HepG2 (cell line): ENCODE measurements around the gene PEPD. TPM values are rescaled to one million over a fixed set of nuclear protein-coding genes. Genes with fewer than 3 reads are reported as not detected.

ENCODE experiments used
- ATAC-seq: fragments of 200-7000 bp; cut with Tn5 transposase; 3 replicates; pipeline ENCODE4 v1.9.1; 2020; ENCODE audit warnings: mild to moderate bottlenecking, moderate library complexity
- BruUV-seq: library from RNA; stranded (reverse); fragments of 400-500 nt; replicated peaks from 2 replicates; lab custom pipeline; 2021; lab: Mats Ljungman, UMichigan
- CTCF ChIA-PET: fragments of 300-600 bp; formaldehyde crosslinking; extraction: SDS; loops from one replicate; lab custom pipeline; 2021; ENCODE audit warnings: low total read pairs, inconsistent platforms, low intra/inter-chr PET ratio; lab: Yijun Ruan, JAX
- POLR2A ChIA-PET: fragments of 350-600 bp; sonication (Branson Sonifier 250); formaldehyde crosslinking; loops from one replicate; lab custom pipeline; 2020; ENCODE audit warnings: antibody characterized with exemption, inconsistent platforms; lab: Yijun Ruan, JAX
- DNase-seq: peaks from one replicate; pipeline ENCODE4 v3.0.0-alpha.2; 2015; ENCODE audit warnings: low spot score
- FAIRE-seq: peaks from 3 replicates; lab custom pipeline; 2011; peaks lifted over from hg19 to GRCh38; lab: Jason Lieb, UNC
- H2AFZ ChIP-seq: one replicate; pipeline ENCODE4 v1.6.1; 2011; ENCODE audit warnings: low read length, inconsistent platforms
- H3K27ac ChIP-seq: fragments of 300-600 bp; 3 replicates; pipeline ENCODE4 v1.8.0; 2011; ENCODE audit warnings: mixed run types, mild to moderate bottlenecking, mixed read lengths, low read length, inconsistent platforms; ENCODE audit not compliant: insufficient read depth; ENCODE audit errors: extremely low read length
- H3K27me3 ChIP-seq, 2 experiments: fragments of 200-600 bp in 1 of 2; 2 replicates in 1 of 2; 3 replicates in 1 of 2; pipeline versions ENCODE4 v1.6.0 to v1.8.0; 2011; ENCODE audit warnings: low read length in 2 of 2, mild to moderate bottlenecking in 2 of 2, moderate library complexity in 2 of 2, inconsistent platforms in 1 of 2; ENCODE audit not compliant: insufficient read depth in 2 of 2, control insufficient read depth in 1 of 2
- H3K36me3 ChIP-seq, 2 experiments: fragments of 200-600 bp in 1 of 2; replicated peaks in 1 of 2; 2 replicates in 1 of 2; 3 replicates in 1 of 2; pipeline versions ENCODE4 v1.5.1 to v1.8.0; 2011; ENCODE audit warnings: low read length in 2 of 2, inconsistent platforms in 1 of 2; ENCODE audit not compliant: insufficient read depth in 2 of 2, control insufficient read depth in 1 of 2
- H3K4me1 ChIP-seq: 2 replicates; pipeline ENCODE4 v1.5.1; 2012; ENCODE audit warnings: low read length, inconsistent platforms; ENCODE audit not compliant: insufficient read depth
- H3K4me2 ChIP-seq: 2 replicates; pipeline ENCODE4 v1.6.0; 2011; ENCODE audit warnings: low read depth, low read length, inconsistent platforms
- H3K4me3 ChIP-seq, 3 experiments: fragments of 200-600 bp in 1 of 3; sonication (generic), shearing (Covaris generic) in 1 of 3; replicated peaks in 1 of 3; 2 replicates each; pipeline ENCODE4 v1.5.1; 2011 to 2016; ENCODE audit warnings: low read length in 3 of 3, inconsistent platforms in 2 of 3, low read depth in 2 of 3, mild to moderate bottlenecking in 2 of 3, control low read depth in 1 of 3, mixed read lengths in 1 of 3; ENCODE audit not compliant: insufficient read depth in 1 of 3
- H3K79me2 ChIP-seq: one replicate; pipeline ENCODE4 v1.6.1; 2011; ENCODE audit warnings: low read length, inconsistent platforms; ENCODE audit not compliant: insufficient read depth
- H3K9ac ChIP-seq: 2 replicates; pipeline ENCODE4 v1.6.0; 2011; ENCODE audit warnings: mild to moderate bottlenecking, low read depth, low read length, inconsistent platforms; ENCODE audit not compliant: insufficient read depth
- H3K9me3 ChIP-seq: 2 replicates; pipeline ENCODE4 v1.5.1; 2012; ENCODE audit warnings: mild to moderate bottlenecking, low read length
- H4K20me1 ChIP-seq: 2 replicates; pipeline ENCODE4 v1.6.0; 2011; ENCODE audit warnings: inconsistent platforms, mild to moderate bottlenecking, low read length, moderate library complexity; ENCODE audit not compliant: insufficient read depth
- ATF7-NPFF ChIP-seq: sonication (generic); formaldehyde crosslinking; IDR thresholded peaks from 2 replicates; pipeline ENCODE4 v1.8.1; 2023; ENCODE audit warnings: mild to moderate bottlenecking, low read depth, missing genetic modification reagents, moderate library complexity
- KMT2A ChIP-seq: sonication (generic); formaldehyde crosslinking; IDR thresholded peaks from 2 replicates; pipeline ENCODE4 v1.4.0; 2020; ENCODE audit warnings: missing genetic modification reagents
- SRF ChIP-seq: IDR thresholded peaks from 2 replicates; pipeline ENCODE4 v1.6.1; 2011; ENCODE audit warnings: mild to moderate bottlenecking, low read depth, low read length, moderate library complexity
- XRCC5 ChIP-seq: fragments of 200-400 bp; formaldehyde crosslinking; optimal IDR thresholded peaks from 2 replicates; pipeline ENCODE3; 2017; ENCODE audit warnings: mild to moderate bottlenecking, low read length
- ZMYM4 ChIP-seq: sonication (generic); formaldehyde crosslinking; IDR thresholded peaks from 2 replicates; pipeline ENCODE4 v1.8.1; 2023; ENCODE audit warnings: mild to moderate bottlenecking, missing genetic modification reagents
- WGBS: methylation state at CpG from one replicate; pipeline ENCODE4 v1.1.6; 2017; ENCODE audit warnings: low lambda C conversion rate; 5-methylcytosine and 5-hydroxymethylcytosine counted together
- in situ Hi-C: cut with HindIII; loops from 2 replicates; pipeline ENCODE4 v1.10.0; 2017; ENCODE audit warnings: low pct_unique_long_range_greater_than_20kb; ENCODE audit not compliant: extremely low pct_ligation_motif_present
- intact Hi-C: fragments of 100-400 bp; cut with micrococcal nuclease; formaldehyde crosslinking; loops from one replicate; pipeline ENCODE4 v1.10.0; 2022; ENCODE audit not compliant: unreplicated experiment
- polyA plus RNA-seq, 8 experiments: library from polyadenylated mRNA; depleted of rRNA in 3 of 8; stranded (reverse) in 7 of 8; unstranded in 1 of 8; fragments of >200 nt; fragmentation: Illumina TruSeq in 4 of 8; extraction: Trizol in 4 of 8; gene quantifications; 2 replicates each; pipeline versions ENCODE4 v1.2.1 to v1.2.3, GENCODE V29; 2011 to 2016; ENCODE audit warnings: low read depth in 4 of 8, missing spikeins in 1 of 8, mixed read lengths in 1 of 8; ENCODE audit not compliant: insufficient read depth in 1 of 8
- total RNA-seq, 5 experiments: library from RNA; depleted of rRNA; stranded (reverse); fragments of >200 nt; fragmentation: Illumina TruSeq; extraction: Trizol; gene quantifications; 2 replicates each; pipeline ENCODE4 v1.2.3, GENCODE V29; 2016; ENCODE audit warnings: low read depth in 1 of 5
- TF ChIP-seq, protein P1 (sequence below): IDR thresholded peaks from 2 replicates; pipeline ENCODE4 v1.6.1; 2016
- TF ChIP-seq, protein P2 (sequence below): sonication (generic); formaldehyde crosslinking; IDR thresholded peaks from 2 replicates; pipeline ENCODE4 v1.4.0; 2020; ENCODE audit warnings: missing genetic modification reagents, mild to moderate bottlenecking, borderline replicate concordance
- TF ChIP-seq, protein P3 (sequence below): IDR thresholded peaks from 2 replicates; pipeline ENCODE4 v1.6.1; 2016; ENCODE audit warnings: control low read depth
- TF ChIP-seq, protein P4 (sequence below): sonication (generic); formaldehyde crosslinking; IDR thresholded peaks from 2 replicates; pipeline ENCODE4 v1.8.0; 2022; ENCODE audit warnings: low read depth, missing genetic modification reagents
- TF ChIP-seq, protein P5 (sequence below): sonication (generic); formaldehyde crosslinking; IDR thresholded peaks from 2 replicates; pipeline ENCODE4 v1.4.0; 2020; ENCODE audit warnings: missing genetic modification reagents
- TF ChIP-seq, protein P6 (sequence below): sonication (generic); formaldehyde crosslinking; IDR thresholded peaks from 2 replicates; pipeline ENCODE4 v1.5.1; 2020; ENCODE audit warnings: missing genetic modification reagents, mild to moderate bottlenecking, borderline replicate concordance

PEPD gene
- total and polyA plus RNA-seq, 2 of the 13 experiments (the other 11 are each of a cell fraction or from before 2014, with no cell fraction given): 60.7 to 75.1 TPM

DNA sequence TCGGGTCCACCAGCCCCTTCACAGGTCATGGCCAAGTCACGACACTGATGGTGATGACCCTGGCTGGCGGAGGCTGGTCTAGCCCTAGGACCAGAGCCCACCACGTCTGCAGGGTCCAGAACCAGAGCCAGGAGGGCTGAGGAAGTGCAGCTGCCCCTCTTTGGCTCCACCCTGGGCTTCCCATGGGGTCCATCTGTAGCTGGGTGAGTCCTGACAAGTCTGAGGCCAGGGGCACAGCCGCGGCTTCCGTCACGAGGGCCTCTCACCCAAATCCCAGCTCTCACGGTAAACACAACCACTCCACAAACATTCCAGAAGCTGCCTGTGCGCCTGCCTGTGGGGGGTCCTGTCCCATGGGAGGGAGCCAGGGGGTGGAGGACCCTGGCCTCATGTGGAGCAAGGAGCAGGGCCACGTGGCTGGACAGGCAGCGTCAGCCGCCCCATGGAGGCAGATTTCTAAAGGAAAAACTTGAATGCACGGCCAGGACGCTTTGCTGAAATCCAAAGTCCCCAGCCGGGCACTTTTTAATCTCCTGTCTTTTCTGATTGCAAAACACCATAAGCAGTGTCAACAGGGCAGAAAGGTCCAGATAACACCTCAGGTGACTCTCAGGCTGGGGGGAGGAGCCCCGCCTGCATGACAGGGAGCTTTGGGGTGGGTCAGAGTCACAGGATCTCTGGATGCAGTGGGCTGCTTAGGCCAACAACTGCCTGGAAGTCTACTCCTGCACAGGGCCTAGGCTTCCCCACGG, 118.2 kb downstream of the PEPD start:
- Histone ChIP-seq H3K27ac (peak overlapping the region; percentile 95), H2AFZ (no peak overlapping the region), H3K4me2 (peak overlapping the region; percentile 38), H3K4me3 (peak overlapping the region in 1 of 3 experiments; percentile 22; a peak in 1 of 6 replicates), H4K20me1 (no peaks in the 10 kb centered on the region), H3K36me3 (no peaks in the 10 kb centered on the region), H3K9ac (peak overlapping the region; percentile 69), H3K79me2 (no peaks in the 10 kb centered on the region), H3K27me3 (no peaks in the 10 kb centered on the region), H3K9me3 (no peaks in the 10 kb centered on the region), H3K4me1 (peaks cover 85% of the 10 kb centered on the region)
- in situ Hi-C loops (loop anchor here (5.0 kb wide), 2 partner anchors 101 to 166 kb away; partner anchors contain the start of gene CEBPA), intact Hi-C loops (loop anchor here (1.0 kb wide), 2 partner anchors 162 to 168 kb away; no protein-coding TSS in a partner anchor)
- peak; percentile 74 for ATAC-seq
- ChIA-PET CTCF (interaction anchor here (2.4 kb wide), 1 partner anchor 168 kb away, joined by 10 read pairs; no protein-coding TSS in a partner anchor), POLR2A (interaction anchor here (0.9 to 3.2 kb wide), 19 partner anchors 11 to 227 kb away, joined by 3 to 58 read pairs (median 6); partner anchors contain the start of genes CEBPA, CEBPG and PEPD)
- no TSS peak for BruUV-seq
- peak; percentile 98 for DNase-seq
- FAIRE-seq: peak; percentile 99
- 16% methylated on average over 9 of the region's 18 CpGs for WGBS
- TF ChIP-seq ZMYM4 (CRISPR knock-in tag): peak; percentile 87
- TF ChIP-seq, protein P1, sequence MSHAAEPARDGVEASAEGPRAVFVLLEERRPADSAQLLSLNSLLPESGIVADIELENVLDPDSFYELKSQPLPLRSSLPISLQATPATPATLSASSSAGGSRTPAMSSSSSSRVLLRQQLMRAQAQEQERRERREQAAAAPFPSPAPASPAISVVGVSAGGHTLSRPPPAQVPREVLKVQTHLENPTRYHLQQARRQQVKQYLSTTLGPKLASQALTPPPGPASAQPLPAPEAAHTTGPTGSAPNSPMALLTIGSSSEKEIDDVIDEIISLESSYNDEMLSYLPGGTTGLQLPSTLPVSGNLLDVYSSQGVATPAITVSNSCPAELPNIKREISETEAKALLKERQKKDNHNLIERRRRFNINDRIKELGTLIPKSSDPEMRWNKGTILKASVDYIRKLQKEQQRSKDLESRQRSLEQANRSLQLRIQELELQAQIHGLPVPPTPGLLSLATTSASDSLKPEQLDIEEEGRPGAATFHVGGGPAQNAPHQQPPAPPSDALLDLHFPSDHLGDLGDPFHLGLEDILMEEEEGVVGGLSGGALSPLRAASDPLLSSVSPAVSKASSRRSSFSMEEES: peak; percentile 99
- TF ChIP-seq XRCC5: peak; percentile 85
- peak; percentile 64; the same call in 1 of the 2 replicates for TF ChIP-seq KMT2A (CRISPR knock-in tag)
- TF ChIP-seq ATF7-NPFF (CRISPR knock-in tag): peak; percentile 96
- TF ChIP-seq, protein P2, sequence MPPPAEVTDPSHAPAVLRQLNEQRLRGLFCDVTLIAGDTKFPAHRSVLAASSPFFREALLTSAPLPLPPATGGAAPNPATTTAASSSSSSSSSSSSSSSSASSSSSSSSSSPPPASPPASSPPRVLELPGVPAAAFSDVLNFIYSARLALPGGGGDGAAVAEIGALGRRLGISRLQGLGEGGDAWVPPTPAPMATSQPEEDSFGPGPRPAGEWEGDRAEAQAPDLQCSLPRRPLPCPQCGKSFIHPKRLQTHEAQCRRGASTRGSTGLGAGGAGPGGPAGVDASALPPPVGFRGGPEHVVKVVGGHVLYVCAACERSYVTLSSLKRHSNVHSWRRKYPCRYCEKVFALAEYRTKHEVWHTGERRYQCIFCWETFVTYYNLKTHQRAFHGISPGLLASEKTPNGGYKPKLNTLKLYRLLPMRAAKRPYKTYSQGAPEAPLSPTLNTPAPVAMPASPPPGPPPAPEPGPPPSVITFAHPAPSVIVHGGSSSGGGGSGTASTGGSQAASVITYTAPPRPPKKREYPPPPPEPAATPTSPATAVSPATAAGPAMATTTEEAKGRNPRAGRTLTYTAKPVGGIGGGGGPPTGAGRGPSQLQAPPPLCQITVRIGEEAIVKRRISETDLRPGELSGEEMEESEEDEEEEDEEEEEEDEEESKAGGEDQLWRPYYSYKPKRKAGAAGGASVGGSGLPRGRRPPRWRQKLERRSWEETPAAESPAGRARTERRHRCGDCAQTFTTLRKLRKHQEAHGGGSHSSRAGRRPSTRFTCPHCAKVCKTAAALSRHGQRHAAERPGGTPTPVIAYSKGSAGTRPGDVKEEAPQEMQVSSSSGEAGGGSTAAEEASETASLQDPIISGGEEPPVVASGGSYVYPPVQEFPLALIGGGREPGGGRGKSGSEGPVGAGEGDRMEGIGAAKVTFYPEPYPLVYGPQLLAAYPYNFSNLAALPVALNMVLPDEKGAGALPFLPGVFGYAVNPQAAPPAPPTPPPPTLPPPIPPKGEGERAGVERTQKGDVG (CRISPR knock-in tag): peak; percentile 95; the same call in 1 of the 2 replicates
- TF ChIP-seq, protein P3, sequence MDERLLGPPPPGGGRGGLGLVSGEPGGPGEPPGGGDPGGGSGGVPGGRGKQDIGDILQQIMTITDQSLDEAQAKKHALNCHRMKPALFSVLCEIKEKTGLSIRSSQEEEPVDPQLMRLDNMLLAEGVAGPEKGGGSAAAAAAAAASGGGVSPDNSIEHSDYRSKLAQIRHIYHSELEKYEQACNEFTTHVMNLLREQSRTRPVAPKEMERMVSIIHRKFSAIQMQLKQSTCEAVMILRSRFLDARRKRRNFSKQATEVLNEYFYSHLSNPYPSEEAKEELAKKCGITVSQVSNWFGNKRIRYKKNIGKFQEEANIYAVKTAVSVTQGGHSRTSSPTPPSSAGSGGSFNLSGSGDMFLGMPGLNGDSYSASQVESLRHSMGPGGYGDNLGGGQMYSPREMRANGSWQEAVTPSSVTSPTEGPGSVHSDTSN: peak; percentile 37; the same call in 1 of the 2 replicates
- TF ChIP-seq, protein P4, sequence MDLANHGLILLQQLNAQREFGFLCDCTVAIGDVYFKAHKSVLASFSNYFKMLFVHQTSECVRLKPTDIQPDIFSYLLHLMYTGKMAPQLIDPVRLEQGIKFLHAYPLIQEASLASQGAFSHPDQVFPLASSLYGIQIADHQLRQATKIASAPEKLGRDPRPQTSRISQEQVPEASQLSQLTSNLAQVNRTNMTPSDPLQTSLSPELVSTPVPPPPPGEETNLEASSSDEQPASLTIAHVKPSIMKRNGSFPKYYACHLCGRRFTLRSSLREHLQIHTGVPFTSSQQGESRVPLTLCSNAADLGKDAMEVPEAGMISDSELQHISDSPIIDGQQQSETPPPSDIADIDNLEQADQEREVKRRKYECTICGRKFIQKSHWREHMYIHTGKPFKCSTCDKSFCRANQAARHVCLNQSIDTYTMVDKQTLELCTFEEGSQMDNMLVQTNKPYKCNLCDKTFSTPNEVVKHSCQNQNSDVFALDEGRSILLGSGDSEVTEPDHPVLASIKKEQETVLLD (CRISPR knock-in tag): no peak
- no peak for TF ChIP-seq SRF
- TF ChIP-seq, protein P5, sequence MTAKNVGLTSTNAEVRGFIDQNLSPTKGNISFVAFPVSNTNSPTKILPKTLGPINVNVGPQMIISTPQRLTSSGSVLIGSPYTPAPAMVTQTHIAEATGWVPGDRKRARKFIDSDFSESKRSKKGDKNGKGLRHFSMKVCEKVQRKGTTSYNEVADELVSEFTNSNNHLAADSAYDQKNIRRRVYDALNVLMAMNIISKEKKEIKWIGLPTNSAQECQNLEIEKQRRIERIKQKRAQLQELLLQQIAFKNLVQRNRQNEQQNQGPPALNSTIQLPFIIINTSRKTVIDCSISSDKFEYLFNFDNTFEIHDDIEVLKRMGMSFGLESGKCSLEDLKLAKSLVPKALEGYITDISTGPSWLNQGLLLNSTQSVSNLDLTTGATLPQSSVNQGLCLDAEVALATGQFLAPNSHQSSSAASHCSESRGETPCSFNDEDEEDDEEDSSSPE (CRISPR knock-in tag): peak; percentile 95
- TF ChIP-seq, protein P6, sequence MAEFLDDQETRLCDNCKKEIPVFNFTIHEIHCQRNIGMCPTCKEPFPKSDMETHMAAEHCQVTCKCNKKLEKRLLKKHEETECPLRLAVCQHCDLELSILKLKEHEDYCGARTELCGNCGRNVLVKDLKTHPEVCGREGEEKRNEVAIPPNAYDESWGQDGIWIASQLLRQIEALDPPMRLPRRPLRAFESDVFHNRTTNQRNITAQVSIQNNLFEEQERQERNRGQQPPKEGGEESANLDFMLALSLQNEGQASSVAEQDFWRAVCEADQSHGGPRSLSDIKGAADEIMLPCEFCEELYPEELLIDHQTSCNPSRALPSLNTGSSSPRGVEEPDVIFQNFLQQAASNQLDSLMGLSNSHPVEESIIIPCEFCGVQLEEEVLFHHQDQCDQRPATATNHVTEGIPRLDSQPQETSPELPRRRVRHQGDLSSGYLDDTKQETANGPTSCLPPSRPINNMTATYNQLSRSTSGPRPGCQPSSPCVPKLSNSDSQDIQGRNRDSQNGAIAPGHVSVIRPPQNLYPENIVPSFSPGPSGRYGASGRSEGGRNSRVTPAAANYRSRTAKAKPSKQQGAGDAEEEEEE (CRISPR knock-in tag): no peak
